HG03565 (cell line): Measurements from ENCODE around the gene RWDD1.

Experiments used
- ATAC-seq: cut with Tn5 transposase; IDR thresholded peaks from one replicate; pipeline ENCODE4 v1.9.1; 2021; ENCODE audit warnings: mild to moderate bottlenecking, moderate library complexity; ENCODE audit not compliant: unreplicated experiment

RWDD1 gene, protein sequence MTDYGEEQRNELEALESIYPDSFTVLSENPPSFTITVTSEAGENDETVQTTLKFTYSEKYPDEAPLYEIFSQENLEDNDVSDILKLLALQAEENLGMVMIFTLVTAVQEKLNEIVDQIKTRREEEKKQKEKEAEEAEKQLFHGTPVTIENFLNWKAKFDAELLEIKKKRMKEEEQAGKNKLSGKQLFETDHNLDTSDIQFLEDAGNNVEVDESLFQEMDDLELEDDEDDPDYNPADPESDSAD

DNA sequence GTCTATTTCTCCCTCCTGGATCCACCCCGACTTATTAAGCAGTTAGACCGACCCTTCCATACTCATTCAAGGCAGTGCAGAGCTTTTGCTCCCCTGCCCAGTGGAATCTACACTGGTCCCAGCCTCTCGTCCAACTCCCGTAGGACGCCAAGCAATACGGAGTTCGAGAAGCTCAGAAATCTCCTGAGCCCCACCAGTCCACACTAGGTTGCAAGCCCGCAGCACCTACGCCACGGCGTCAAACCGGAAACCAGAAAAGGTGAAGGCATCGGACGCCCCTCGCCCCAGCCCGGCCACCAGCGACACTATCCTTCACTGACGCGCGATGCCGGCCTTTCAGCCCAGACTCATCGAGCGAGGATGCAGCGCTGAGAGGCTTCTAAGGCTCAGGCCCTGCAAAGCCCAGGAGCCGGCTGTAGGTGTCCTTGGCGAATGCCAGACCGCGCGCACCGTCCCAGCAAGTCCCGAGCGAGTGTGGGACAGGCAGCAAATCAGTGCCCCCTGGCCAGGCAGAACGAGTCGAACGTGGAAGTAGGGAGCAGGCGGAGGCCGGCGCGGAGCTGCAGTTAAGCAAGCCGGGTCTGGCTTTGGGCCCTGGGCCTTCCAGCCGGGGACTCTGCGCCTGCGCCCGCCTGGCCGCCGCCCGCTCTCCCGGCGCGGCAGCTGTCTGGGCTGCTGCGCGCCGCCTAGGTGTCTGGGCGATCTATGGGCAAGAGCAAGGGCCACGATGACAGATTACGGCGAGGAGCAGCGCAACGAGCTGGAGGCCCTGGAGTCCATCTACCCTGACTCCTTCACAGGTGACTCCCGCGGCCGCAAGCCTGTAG lies at the start of gene RWDD1:
Gene RWDD1 (plus strand): TSS at position 649 of the 827 bp plus-strand sequence. CDS start 79 bp downstream, at position 728.
- ATAC-seq: peak; percentile 93

DNA sequence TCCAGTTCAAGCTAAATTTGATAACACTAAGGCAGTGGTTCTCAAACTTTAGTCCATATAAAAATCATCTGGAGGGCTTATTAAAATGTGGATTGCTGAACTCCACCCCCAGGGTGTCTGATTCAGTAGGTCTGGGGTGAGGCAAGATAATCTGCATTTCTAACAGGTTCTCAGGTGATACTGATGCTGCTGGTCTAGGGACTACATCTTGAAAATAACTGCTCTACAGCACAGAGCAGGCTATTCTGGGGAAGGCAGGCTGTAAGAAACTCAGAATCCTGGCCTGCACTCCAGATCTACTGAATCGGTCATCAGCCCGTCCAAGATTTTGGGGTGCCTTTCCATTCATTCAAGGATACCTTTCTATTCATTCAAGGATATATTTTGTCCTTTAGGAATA lies 48.4 kb upstream of the RWDD1 start:
- no peak for ATAC-seq

DNA sequence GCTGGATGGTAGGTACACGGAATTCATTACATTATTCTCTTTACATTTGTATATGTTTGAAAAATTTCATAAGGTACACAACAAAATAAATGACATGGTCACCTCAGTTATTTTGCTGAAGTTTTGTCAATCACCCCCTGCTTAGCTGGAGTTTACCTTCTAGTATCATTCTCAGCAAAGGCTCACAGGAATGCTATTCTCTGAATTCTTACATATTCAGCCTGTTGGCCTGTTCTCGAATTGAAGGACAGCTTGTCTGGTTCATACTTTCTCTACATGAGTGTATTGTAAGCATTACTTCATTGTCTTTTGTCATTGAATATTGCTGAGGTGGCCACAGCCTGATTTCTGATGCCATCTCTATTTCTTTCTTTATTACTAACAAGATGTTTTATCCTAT lies 47.1 kb upstream of the RWDD1 start:
- no peak for ATAC-seq

DNA sequence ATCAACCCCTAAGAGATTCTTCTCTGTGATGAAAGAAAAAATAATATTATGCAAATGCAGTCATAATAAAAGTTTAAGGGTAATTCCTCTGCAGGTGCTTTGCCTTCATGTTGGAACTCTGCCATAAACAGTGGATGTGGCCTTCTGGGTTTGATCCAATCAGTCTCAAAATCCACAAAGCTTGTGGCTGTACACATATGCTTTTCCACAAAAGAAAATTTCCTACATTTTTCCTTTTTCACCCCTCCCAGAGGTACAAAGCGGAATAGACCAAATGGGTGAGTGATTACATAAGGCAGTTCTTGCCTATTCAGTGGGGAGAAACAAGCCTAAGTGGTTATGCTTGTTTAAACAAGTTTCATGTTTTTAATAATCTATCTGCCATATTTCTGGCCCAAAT lies 43.2 kb upstream of the RWDD1 start:
- no peak for ATAC-seq

DNA sequence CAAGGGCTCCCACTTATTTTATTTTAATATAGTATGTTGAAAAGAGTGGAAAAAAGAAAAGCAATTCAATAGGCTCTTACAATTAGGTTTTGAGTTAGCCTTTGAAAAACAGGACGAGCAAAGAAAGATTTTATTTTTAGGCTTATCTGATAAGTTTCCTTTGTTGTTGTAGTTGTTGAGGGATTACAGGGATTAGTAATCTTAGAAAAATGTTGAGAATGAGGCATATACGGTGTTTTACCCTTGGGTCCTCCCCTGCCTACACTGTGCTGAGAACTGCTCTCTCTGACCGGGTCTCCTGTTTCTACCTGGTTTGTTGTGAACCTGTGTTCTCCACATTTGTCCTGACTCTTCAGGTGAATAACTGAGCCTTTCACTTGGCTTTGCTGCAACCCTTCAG lies 42.5 kb upstream of the RWDD1 start:
- no peak for ATAC-seq

DNA sequence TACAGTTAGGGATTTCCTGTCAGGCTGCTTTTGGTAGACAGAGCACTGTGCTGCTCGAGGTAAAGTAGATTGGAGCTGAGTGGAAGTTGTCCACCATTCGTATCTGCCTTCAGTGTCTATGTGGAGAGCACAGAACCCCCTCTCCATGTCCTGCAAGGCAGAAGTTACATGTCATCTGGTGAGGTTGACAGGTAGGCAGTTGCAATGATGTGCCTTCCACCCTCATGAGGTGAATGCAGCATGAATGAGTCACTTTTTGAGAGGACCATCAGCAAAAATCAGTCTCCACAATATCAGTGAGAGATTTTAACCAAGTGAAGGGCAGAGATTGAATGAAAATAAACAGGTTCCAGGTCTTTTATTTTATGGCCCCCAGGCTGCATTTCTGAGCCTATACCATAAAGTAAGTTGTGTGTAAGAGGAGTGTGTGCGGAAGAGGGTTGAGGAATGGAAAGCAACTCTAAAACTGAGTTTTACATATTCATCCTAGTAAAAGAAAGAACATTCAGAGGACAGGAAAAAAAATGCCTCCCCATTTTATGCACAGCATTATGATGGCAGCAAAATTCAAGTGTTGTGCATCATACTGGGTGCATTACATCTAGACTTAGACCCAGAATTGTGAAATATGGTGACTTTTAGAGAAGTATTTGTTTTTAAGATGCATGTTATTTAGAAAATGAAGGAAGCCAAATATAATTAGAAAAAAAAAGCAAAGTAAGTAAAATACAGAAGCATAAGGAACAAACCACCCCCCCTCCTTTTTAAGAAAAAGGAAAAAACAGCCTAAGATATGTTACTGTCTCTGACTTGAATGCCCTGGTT lies 41.6 kb upstream of the RWDD1 start:
- no peak for ATAC-seq

DNA sequence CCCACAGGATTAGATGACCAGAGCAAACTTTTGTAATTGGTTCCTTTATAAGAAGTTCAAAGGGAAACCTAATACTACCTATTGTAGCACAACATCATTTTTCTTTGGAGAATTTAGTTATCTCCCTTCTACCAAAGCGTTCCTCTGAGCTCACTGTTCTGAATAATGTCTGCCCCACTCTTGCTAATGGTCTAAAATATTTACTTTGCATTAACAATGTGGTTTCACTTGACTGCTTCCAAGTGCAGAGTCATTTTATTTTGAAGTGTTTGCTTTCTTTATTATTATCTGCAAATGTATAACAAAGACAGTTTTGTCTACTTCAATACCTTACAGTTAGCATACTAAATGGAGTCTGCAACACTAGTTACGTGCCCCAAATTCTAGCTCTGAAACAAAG lies 40.9 kb upstream of the RWDD1 start:
- no peak for ATAC-seq

DNA sequence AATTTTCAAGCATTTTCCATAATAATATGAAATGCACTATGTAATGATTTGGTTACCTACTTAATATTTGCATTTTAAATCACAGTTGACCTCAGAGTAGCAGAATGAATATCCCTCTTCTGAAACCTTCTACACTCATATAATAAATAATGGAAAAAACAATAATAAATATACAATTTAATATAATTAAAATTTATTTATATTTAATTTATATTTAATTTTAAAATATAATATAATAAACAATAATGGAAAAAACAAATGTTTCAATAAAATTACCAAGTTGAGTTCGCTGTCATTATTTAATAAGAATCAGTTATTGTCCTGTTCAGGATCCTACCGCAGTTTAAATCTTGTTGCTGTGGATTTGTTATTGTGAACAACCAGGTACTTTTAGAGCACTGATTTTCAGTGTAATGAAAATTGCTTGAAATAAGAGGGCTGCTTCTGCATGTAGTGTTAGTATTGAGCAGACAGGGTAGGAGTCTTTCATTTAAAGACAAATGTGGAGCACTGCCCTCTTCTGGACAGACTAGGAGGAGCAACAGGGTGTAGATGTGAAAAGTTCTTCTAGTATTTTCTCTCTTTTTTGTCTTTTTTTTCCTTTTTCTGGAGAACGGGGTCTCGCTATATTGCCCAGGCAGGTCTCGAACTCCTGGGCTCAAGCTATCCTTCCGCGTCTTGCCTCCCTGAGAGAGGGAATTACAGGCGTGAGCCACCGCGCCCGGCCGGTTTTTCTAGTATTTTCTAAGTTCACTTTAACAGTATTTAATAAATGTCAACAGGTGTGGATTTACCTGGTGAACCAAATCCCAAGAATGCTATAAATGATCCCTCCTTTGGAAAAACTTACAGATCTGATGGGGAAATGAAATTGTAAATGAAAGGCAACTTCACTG lies 39.4 kb upstream of the RWDD1 start:
- peak; percentile 72 for ATAC-seq

DNA sequence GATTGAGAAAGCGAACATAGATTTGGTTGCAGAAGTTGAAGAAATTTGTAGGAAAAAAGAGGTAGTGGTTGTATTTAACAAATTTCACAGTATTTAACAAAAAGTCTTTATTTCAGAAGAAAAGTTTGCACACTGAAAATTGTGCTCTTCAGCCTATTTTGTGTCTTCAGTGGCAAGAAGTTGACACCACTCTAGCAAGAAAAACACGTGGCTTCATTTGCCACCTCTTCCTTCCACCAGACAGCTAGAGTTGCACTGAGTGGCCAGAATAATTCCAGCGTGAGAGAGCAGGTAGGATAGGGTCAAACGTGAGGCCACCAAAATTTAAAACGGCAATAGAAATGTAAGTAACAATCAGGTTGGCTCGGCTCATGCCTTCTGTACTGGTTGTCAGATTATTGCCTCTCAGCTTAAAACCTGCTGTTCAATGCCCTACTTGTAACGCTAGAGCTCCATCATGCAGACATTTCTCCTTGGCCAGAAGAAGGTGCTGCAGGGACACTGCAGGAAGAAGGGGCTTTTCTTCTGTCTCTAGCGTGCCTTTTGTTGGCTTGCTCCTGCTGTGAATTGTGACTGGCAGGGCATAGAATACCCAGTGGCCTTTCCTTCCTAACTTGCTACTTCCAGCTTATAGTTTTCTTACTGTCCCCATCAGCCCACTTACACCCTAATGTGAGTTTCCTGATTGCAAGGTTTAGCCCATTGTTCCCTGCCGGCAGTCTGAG lies 37.9 kb upstream of the RWDD1 start:
- no peak for ATAC-seq

DNA sequence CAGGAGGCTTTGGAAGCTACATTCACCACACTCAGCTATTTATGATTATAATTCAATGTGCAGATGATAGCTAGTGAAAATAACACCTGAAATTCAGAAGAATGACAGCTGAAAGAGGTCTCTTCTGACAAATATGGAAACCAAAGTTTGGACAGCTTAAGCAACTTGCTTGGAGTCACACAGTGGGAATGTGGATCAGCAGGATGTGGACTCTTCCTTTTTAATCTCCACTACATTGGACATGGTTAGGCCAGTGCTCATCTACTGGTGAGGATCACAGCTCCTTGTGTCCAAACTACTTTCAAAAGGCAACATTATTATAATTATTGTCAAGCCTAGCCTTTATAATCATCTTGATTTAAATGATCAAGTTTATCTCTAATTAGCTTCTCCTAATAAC lies 36.2 kb upstream of the RWDD1 start:
- ATAC-seq: no peak

DNA sequence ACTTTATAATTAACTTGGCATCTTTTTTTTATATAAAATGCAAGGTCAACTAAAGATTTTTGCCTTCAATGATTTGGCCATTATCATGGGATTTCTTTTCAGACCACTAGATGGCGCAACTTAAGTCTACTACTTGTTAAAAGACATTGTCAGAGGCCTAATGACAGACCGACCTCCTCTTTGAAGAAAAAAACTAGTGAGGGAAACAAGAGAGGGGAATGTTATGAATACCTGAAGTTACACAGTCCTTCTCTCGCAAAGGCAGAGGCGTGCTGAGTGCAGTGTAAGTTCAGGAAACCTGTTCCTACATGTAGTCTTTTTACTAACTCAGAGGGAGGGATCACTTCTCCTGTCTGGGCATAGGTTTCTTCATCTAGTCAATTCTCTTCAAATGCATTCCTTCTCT lies 35.1 kb upstream of the RWDD1 start:
- ATAC-seq: peak; percentile 59

DNA sequence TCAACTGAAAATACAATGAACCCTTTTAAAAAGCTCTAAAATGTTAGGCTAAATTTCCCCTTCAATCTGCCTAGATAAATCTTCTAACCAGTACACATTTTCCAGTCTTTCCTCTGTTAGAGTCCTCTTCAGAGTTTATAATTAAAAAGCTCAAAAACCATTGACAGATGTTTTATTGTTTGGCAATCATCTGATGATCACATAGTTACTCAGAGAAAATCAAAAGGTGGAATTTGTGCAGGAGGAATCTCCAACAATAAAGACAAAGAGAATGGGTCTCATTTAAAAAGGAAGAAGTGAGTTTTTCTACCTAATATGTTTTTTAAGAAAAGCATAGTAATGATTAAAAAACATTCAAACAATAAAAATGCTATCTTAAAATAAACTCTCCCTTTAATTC lies 28.9 kb upstream of the RWDD1 start:
- no peak for ATAC-seq

DNA sequence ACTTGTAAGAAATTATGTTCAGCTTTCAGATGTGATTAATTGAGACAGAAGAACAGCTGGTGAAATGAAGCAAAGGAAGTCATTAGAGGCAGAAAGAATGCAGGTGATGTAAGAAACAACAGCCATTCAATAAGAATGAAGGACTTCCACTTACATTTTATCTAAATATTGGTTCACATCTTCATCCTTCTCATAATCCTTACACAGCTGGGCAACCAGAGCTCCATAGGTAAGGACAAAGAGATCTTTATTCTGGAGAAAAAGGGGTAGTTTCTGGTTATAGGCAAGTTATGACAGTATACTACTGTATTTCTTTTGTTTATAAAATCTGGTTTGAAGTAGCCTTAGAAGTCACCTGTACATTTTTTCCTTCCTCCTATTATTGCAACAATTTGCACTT lies 28.2 kb upstream of the RWDD1 start:
- no peak for ATAC-seq

DNA sequence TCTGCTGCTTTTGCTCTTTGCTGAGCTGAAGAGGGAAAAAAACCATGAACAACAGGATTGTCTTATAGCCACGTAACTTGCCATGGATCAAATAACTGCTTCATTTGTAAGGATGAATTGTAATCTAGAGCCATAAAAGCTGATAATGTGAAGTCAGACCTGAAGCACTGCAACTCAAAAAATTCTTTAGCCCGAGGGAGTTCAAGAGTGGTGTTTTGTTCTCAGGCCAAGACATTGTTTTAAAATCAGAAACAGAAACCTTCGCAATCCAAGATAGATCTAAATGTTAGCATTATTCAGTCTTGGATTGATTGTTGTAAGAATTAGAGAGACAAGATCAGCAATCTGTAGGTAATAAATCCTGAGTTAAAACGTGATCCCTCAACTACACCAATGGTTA lies 25.7 kb upstream of the RWDD1 start, which contains the start of gene TRAPPC3L:
Gene TRAPPC3L (minus strand): TSS at position 34 of the 400 bp plus-strand sequence. CDS start 170 bp downstream, outside the sequence.
- no peak for ATAC-seq

DNA sequence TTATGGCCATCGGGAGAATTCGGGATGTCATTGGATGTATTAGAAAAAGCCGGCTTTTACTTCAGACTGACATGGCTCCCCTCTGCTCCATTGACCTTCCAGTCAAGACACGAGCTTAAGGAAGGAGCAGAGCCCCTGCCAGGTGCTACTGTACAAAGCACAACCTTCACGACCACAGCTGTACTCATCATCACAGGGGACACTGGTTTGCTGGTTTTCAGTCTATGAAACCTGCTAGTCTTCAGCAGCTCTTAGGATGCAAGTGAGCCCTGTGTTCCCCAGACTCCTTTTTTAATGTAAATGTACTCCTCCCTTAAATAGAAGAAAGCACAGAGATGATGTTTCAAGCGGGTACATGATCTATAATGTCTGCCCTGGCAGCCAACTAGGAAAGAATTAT lies 23.9 kb upstream of the RWDD1 start:
- ATAC-seq: no peak

DNA sequence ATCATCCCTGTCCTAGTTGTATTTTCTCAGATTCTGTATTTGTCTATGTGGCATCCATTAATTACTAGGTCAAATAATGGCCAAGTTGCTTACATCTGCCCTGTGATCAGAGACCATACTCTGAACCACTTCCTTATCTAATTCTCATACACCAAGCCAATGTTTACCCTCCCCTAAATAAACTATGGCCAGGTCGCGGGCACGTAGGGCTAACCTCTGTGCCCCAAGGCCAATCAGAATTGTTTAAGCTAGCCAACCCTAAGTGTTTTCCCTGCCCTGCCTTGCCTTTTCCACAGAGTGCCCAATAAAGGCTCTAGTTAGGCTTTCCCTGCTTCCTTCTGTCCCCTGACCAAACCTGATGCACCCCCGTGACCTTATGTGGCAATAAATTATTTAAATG lies 20.5 kb upstream of the RWDD1 start:
- no peak for ATAC-seq

DNA sequence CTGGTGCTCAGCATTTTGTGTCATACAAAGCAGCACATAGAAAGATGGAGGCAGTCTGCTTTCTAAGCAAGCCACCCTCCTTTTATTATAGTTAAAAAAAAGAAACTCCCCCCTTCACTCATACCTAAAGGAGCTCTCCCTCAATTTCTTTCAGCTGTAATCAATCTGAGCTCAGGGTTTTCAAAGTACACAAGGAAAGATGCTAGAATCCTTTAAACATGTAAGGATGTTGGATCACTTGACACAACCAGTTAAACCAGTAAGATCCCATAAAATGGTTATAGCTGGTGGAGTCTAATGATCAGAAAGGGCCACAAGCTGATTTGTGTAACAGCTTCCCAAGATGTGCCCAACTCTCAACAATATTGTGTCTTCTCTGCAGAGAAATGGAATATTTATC lies 17.9 kb upstream of the RWDD1 start, which contains the start of gene CALHM4:
Gene CALHM4 (plus strand): TSS at position 301 of the 400 bp plus-strand sequence. CDS start 43 bp downstream, at position 344.
- no peak for ATAC-seq

DNA sequence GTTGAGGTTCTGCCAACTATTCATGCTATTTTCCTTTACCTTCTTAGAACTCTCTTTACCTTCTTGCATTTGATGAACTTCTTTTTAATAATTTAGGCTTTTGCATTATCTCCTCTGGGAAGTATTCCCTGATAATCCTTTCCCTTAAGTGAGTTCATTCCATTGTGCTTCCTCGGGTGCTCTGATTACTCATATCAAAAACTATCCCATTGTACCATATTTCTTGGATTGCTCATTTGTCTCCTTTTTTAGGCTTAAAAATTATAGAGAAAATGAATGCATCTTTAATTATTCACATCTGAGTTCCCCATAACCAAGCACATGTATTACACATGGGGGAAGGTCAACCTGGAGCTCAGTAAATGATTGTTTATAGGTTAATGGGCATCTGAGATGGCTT lies 15.2 kb upstream of the RWDD1 start:
- ATAC-seq: no peak

DNA sequence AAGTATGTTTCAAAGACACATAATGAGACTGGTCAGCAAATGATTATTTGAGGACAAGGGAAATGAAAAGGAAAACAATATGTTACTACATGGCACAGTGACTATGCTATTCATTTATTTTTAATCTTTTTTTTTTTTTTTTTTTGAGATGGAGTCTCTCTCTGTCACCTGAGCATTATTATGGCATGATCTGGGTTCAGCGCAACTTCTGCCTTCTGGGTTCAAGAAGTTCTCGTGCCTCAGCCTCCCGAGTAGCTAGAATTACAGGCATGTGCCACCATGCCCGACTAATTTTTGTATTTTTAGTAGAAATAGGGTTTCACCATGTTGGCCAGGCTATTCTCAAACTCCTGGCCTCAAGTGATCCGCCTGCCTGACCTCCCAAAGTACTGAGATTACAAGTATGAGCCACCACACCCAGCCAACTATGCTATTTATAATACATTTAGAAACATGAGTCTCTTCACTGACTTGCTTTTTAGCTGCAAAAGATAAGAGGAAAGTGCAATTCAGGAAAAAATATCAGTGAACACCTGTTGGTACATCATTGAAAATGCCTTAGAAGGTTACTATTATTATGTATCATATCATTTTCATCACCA lies 14.4 kb upstream of the RWDD1 start:
- no peak for ATAC-seq
